Activated T-cell treated with anti-CD3 and anti-CD28 coated beads for 4 hours (primary cell): ENCODE results near the gene FLT1.

Experiments
- DNase-seq: peaks from one replicate; pipeline ENCODE4 v3.0.0-alpha.2; 2020

Gene FLT1

GRCh38 chr13:28526876-28527275 lies 31.9 kb upstream of the FLT1 start:
- DNase-seq = no peak

- DNase-seq = no peak
Measured at GRCh38 chr13:28522871-28523270, 27.9 kb upstream of the FLT1 start.

- DNase-seq = no peak
Measured at GRCh38 chr13:28513745-28514144, 18.8 kb upstream of the FLT1 start.

- DNase-seq = no peak
Measured at GRCh38 chr13:28510542-28510941, 15.6 kb upstream of the FLT1 start.

GRCh38 chr13:28510066-28510465 lies 15.1 kb upstream of the FLT1 start:
- DNase-seq = no peak

- no peak for DNase-seq
Measured at GRCh38 chr13:28505543-28506135, 10.7 kb upstream of the FLT1 start.

- no peak for DNase-seq
Measured at GRCh38 chr13:28503182-28503967, 8.4 kb upstream of the FLT1 start.

- no peak for DNase-seq
Measured at GRCh38 chr13:28501547-28501946, 6.6 kb upstream of the FLT1 start.

GRCh38 chr13:28499609-28500008 lies 4.7 kb upstream of the FLT1 start:
- DNase-seq = no peak

- no peak for DNase-seq
Measured at GRCh38 chr13:28498481-28499115, 3.7 kb upstream of the FLT1 start.

- DNase-seq = no peak
Measured at GRCh38 chr13:28497143-28497876, 2.4 kb upstream of the FLT1 start.

GRCh38 chr13:28496188-28496564 lies 1.2 kb upstream of the FLT1 start:
- no peak for DNase-seq

- DNase-seq = no peak
Measured at GRCh38 chr13:28495538-28496187, 735 bp upstream of the FLT1 start.

- DNase-seq = no peak
Measured at GRCh38 chr13:28494504-28494777, 487 bp downstream of the FLT1 start.

- DNase-seq = no peak
Measured at GRCh38 chr13:28493740-28494503, 1.0 kb downstream of the FLT1 start.

- peak; percentile 23 for DNase-seq
Measured at GRCh38 chr13:28492569-28493367, 2.2 kb downstream of the FLT1 start.

- no peak for DNase-seq
Measured at GRCh38 chr13:28490061-28490460, 4.9 kb downstream of the FLT1 start.

- no peak for DNase-seq
Measured at GRCh38 chr13:28489524-28489931, 5.4 kb downstream of the FLT1 start.

- no peak for DNase-seq
Measured at GRCh38 chr13:28488376-28489005, 6.4 kb downstream of the FLT1 start.

GRCh38 chr13:28485996-28486543 lies 8.9 kb downstream of the FLT1 start:
- no peak for DNase-seq

- DNase-seq = no peak
Measured at GRCh38 chr13:28485551-28485950, 9.4 kb downstream of the FLT1 start.
